Suppressor macrophage treated with lipopolysaccharide for 1 hour (primary cell): ENCODE measurements around the gene BCLAF3.
A peak's percentile ranks its signal among the peaks of the same experiment; 100 is the strongest.

Experiments
- DNase-seq, 3 donors: peaks; one replicate each; pipeline ENCODE4 v3.0.0-alpha.2; 2020 to 2022

BCLAF3 gene

DNA sequence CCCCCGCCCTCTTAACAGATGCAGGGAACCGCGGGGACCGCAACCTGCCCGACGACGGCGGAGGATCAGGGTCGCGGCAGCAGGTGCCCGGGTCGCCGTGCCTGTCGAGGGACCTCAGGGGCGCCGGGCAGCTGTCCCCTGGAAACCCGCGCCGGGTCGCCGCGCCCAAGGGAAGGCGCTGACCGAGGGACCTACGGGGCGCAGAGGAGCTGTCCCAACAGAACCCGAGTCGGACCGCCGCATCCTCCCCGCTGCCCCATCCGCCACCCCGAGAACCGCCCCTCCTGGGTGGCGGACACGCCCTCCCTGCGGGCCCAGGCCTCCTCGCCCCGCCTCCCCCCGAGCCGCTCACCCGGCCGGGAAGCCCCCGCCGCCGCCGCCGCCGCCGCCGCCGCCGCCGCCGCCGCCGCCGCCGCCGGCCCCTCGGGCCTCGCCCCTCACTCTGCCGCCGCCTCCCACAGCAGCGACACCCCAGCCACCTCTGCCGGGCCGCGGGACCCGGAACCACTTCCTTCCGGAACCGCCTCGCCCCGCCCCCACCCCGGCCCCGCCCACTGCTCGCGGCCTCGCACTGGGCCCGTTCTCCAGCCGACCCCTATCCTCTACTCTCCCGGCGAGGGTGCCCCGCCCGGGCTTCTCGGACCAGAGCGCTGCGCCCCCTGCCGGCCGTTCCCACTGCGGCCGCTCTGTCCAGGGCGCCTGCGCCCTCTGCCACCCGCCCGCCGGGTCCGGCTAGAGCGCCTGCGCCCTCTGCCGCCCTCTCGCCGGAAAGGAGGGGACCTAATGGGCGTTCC, at the start of gene BCLAF3:
TSS of gene BCLAF3 (minus strand) at position 506 of the 794 bp plus-strand sequence. CDS start 20,797 bp downstream, outside the sequence.
- peak; percentile 90 to 96 (median 93) for DNase-seq

DNA sequence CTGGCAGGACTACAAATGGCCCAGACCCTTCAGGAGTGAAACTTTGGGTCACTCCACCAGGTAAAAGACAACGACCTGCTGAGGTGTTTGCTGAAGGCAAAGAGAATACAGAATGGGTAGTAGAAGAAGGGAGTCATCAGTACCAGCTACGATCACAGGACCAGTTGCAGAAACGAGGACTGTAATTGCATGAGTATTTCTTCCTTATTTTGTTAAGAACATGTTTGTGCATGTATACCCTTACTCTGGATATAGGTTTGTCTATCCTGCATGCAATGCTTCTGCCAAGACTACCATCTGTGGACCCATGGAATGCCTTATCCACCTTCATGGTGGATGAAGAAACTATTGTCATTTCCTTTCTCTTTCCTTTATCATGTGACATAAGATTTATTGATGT, 48.1 kb upstream of the BCLAF3 start:
- no peak for DNase-seq

DNA sequence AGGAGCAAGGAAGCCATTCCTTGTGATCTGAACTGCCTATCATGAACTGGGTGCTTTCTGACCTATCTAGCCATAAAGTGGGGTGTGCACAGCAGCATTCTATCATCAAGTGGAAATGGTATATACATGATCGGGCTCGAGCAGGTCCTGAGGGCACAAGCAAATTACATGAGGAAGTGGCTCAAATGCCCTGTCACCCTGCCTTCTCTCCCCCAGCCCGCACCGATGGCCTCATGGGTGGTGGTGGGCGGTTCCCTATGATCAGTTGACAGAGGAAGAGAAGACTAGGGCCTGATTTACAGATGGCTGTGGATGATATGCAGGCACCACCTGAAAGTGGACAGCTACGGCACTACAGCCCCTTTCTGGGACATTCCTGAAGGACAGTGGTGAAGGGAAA, 46.3 kb upstream of the BCLAF3 start:
- peak; percentile 24 to 45 (median 33) for DNase-seq

DNA sequence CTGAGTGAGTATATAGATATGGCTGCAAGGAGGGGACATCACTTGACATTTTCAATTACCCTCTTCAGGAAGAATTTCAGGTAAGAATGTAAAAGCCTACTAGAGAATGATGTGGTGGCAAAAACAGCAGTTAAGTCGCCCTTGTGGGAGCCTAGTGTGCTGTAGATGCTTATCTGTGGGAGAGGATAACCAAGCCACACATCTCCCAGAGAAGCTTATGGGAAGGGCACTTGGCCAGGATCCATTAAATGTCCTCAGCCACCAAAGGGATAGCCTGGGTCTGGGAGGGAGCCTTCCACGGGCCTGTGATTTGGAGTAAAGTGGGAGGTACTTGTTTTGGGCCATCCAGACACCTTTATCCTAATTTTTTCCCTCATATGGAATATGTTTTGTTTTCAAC, 41.3 kb upstream of the BCLAF3 start:
- no peak for DNase-seq

DNA sequence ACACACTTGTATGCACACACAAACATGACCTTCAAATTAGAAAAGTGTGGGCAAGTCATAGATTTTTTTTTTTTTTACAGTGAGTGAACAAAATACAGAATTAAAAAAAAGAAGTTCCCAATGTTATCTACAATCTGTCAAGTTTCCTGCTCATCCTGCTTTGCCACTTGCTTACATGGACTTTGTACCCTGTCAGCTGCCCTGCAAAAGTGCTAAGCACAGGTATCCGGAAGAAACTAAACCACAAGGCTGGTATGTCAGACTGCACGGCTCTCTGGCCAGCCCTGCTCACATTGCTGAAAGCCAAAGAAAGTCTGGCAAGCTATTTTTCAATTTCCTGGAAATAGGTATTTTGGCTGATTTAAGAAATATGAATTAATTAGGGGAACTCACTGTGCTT, 38.9 kb upstream of the BCLAF3 start:
- DNase-seq: no peak

DNA sequence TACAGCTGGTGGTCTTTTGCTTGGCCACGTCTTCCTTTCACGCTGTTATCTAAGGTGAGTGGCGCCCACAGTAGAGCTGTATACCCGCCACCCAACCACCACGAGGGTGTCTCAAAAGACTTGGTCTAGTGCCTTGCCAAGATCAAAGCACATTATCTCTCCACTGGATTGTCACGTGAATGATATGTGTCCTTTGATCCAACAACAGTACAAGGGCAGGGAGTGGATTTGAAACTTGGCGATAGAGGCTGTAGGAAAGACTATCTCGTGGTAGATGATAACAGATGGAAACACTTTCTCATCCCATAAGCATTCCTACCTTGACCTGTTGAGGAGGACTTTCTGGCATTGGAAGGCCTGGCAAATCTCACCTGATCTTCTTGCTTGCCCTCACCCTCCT, 37.7 kb upstream of the BCLAF3 start:
- no peak for DNase-seq

DNA sequence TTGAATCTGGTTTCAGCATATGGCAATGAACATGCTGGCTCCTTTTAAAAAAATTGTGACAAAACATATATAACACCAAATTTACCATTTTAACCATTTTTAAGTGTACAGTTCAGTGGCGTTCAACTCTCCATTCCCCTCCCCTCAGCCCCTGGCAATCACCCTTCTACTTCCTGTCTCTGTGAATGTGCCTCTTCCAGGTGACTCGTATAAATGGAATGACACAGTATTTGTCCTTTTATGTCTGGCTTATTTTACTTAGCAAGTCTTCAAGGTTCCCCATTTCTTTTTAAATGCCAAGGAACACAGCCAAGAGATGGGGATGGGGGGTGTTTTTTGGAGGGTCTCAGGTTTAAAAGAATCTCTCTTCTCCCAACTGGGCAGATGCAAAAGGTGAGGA, 35.4 kb upstream of the BCLAF3 start:
- no peak for DNase-seq

DNA sequence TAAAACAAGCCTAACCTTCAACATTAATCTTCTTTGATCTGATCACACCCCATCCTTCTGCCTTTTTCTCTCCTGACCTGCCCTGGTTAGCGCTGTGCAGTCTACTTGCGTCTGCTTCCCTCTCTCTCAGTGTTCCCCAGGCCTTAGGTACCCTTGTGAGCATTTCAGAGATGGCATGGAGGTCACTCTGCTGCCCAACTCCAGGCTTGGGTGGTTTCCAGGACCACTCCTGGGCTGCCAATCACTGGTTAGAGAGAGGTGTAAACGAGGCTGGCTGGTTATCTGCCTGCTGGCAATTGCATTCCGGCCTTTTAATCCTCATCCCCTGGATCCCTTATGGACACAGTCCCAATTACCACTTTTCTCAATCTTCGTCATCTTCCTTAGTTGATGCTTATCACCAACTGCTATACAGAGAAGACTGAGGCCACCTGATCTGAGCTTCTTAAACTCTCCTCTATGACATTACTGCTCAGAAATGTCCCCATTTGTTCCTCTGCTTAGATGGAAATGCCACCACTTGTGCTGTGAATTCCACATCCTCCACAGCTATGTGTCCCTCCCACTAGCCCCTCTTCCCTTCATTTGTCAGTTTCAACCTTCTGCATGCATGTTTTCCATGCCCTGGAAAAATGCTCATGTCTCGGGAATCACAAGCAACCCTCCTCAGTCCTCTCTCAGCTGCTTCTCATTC, 29.0 kb upstream of the BCLAF3 start:
- no peak for DNase-seq

DNA sequence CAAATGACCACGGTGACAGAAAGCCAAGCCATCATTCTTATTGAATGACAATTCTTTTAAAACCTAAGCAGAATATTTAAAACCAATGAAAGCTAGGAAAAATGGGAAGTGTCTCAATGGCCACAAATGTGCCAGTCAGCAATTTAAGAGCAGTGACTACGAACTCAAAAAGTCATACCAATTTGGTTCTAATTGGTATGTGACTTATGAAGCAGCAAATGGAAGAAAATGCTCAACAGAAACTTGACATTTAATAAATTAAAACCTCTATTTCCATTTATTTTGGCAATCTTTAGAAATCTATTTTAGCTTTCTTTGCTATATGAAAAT, 25.7 kb upstream of the BCLAF3 start:
- DNase-seq: no peak

DNA sequence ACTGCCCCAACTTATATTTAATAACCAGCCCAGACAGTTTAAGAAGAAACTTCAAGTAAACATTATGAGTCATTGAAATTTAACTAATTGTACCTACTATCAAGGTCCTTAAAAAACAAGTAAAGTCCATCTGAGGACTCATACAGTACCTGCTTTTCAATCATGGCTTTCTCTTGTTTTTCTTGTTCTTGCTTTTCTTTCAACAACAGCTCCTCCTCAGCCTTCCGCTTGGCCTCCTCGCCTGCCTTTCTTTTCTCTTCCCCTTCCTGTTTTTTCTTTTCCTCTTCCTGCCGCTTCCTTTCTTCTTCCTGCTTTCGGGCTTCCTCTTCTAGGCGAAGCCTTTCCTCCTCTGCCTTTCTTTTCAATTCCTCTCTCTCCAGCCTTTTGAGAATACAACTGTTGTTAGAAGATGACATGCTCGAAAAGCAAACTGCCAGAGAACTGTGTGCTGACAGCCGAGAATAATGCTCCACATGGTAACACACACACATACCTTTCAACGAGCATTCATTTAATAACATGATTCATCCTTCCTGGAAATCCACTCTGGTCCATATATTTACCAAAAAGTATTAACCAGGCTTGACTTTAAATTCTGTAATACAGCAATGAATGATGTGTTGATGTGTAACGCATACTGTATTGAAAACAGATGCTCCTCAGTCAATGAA, 25.2 kb upstream of the BCLAF3 start:
- DNase-seq: no peak

DNA sequence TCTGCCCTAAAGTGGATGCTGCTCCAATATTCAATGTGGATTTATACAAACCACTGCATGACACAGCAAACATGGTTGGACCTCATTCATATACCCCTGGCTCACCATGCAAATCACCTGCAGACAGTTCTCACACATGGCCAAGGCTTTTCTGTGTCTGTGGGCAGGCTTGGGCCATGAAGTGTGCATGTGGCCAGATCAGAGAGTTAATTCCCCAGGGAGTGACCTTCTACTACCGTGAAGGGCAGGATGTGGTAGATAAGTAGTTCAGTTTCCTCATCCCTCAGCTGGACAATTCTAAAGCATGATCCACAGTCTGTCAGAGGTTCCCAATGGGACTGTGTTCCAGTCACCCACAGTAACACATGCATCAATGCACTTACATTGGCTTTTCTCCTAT, 24.6 kb upstream of the BCLAF3 start:
- DNase-seq: no peak

DNA sequence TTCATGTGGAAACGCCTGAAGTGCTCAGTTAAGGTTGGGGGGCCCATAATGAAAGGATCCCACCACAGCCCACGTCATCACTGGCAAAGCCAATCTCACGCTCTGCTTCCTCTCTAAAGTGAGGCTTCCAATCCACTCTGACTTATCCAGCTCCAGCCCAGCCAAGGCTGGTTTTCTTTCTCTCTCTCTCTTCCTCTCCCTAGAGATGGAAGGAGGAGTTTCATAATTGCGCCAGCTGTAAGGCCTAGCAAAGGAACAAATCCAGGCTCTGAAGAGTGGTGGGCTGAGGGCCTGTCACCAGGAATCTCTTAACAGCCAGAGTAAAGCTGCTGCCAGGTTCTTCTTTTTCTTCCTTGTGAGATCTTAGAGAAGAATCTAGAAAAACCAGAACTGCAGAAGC, 20.7 kb upstream of the BCLAF3 start:
- no peak for DNase-seq

DNA sequence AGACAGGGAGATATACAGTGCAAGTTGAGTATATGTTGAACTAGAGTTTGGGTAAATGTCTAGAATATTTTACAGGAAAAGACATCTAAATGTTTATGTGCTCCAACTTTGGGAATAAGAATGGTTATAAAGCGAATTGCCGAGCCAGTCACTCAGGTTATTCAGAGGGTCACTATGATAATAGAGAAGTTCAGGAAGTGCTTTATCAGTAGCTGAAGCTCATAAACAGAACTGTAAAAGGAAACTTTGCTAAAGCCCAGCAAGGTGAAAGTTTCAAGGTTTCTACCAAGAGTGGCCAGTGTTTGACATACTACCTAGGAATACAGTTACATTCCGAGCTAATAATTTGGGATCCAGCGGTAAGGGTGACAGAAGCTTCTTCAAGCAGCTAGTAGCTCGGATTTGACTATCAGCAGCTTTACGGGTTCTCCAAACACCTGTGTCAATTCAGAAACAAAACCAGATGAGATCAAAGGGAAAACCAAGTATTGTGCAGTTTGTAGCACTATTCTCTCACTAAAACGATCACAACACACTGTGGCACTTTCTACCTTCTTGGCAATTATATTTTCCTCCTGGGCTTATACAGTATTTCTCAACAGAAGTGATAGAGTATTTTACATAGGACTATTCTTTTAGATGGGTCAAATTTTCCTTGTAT, 17.2 kb upstream of the BCLAF3 start:
- DNase-seq: no peak

DNA sequence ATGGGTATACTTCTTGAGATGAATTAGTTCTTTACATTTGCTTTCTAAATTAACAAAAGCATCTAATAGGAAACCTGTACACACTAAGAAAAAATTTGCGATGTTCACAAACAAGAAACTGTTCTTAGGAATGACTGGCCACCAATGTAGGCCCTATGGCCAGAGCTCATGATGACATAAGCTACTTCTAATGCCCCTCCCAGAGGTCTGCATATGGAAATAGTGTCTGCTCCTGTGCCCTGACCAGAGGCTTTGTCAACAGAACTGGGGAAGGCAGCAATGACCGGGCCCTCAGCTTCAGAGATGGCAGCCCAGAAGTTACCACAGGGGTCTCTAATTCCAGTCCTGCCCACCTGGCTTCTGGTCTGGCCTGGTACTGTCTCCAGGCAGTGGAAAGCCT, 15.0 kb upstream of the BCLAF3 start:
- no peak for DNase-seq

DNA sequence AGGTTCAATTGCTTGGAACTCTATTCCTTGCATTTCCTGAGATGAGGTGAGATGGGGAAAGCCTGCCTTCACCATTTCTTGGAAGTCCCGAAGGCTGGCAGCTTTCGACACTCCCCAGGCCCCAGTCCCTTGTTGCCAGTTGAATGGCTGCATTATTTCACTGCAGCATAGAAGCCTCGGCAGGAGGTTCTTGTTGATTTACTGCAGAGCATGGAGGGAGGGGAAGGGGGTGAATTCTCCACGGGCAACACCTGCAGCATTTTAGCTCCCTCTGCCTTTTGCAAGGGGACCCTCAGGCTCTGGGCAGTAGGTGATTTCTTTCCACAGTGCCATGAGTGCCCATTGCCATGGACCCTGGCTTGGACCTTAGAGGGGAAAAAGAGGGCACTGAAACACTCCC, 10.7 kb upstream of the BCLAF3 start:
- no peak for DNase-seq

DNA sequence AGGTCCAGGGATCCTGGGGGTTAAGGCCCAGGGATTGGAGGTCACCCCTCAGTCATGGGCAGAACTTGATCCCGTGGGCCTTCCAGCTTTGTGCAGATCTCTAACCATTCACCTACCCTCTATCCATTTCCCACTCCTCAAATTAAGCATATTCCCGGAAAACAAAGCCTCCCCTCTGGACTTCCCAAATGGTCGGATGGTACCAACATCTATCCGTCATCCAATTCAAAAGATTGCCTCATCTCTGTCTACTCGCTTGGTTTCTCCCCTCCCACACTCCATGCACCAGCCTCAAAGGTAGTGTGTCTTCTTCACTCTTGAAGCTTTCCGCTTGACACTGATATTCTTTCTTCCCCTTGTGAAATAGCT, 473 bp upstream of the BCLAF3 start:
- DNase-seq: peak; percentile 15 to 39 (median 26)

DNA sequence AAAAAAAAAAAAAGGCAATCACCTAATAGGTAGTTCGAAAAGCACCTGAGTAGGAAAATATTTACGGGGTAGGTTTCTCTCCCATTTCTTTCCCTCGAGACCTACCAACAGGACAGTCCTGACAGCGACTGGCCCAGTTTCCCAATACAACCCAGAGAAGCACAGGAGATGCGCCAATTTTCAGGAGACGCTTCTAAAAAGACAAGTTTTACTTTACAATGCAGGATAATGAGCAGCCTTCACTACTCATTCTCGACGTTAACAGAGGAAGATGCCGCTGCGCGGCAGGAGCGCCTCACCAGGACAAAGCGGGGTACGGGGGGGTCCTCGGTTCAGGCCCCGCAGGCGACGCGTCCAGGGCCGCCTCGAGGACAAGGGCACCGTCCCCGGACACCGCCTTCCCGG, 708 bp downstream of the BCLAF3 start:
- DNase-seq: peak in 2 of 3 donors; percentile 7 to 32

DNA sequence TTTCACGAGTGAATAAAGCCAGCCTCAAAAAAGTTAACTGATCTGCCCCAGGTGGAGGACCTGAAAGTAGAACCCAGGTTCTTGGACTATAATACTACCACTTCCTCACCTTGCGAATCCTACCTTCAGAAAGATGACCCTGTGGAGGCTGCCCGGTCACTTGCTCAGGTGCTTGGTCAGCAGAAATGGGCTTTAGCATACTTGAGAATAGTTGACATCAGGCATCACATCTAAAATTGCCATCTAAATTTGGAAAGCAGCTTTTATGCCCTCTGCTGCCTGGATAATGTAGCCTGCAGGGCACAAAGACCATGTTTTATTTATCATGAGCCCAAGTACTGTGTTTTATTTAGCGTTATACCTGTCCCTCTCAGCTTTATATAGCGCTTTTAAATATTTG, 3.0 kb downstream of the BCLAF3 start:
- no peak for DNase-seq

DNA sequence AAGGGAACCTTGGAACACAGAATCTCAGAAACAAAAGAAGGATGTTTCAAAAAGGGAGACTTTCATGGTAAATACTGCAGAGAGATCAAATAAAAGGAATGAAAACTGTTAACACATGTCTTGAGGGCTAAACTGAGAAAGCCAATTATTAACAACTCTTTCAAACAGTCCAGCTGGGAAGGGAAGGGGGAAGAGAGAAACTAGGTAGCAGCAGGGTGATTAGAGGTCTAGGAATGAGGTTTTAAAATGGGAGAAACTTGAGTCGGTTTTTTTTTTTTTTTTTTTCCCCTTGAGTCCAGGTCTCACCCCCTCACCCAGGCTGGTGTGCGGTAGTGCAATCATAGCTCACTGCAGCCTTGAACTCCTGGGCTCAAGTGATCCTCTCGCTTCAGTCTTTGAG, 4.3 kb downstream of the BCLAF3 start:
- no peak for DNase-seq

DNA sequence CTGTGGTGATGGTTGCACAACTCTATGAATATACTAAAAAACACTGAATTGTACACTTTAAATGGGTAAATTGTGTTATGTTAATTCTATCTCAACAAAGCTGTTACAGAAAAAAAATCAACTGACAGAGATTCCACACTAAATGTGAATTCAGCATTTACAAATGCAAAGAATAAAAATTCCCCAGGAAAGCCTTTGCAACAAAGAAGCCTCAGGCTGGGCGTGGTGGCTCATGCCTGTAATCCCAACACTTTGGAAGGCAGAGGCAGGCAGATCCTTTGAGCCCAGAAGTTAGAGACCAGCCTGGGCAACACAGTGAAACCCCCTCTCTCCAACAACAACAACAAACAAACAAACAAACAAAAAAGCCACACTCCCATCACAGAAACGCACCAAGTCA, 8.9 kb downstream of the BCLAF3 start:
- DNase-seq: no peak

DNA sequence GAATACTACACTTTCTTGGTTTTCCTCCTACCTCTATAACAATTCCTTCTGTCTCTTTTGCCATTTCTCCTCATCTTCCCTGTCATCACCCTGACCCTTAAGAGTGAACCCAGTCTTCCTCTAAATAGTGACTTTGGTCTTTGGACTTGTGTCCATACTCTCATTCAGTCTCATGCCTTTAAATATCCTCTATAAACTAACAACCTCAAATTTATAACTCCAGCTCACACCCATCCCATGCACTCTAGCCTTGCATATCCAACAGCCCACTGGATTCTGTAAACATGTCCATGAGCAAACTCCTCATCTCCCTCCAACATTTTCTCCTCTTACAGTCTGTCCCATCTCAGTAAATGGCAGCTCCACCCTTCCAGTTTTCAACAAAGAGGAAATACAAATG, 15.0 kb downstream of the BCLAF3 start:
- DNase-seq: no peak

DNA sequence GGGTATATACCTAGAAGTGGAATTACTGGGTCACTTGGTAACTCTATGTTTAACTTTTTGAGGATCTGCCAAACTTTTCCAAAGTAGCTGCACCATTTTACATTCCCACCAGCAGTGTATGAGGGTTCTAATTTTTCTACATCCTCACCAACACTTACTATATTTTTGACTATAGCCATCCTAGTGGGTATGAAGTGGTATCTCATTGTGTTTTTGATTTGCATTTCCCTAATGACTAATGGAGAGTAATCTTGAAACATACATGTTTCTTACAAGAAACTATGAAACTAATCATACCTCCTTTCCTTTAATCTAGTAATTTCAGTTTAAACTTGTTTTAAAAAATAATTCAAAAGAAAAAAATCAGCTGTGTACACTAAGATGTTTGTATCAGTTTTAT, 17.9 kb downstream of the BCLAF3 start:
- no peak for DNase-seq

DNA sequence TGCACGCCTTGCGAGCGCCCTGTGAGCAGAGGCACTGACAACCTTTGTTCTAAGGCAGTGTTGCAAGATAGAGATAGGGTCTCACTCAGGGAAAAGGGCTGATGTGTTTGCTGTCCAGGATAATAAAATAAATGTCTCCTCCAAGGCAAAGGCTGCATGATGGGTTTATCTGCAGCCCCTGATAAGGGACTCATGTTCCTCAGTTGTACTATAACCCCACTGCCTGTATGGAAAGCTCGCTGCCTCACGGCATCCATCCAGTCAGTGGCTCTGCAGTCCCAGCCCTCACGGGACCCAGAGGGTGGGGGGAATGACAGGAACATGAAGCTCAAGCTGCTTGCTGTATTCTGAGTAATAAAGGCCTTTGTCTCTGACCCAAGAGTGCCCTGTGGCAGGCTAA, 22.6 kb downstream of the BCLAF3 start:
- no peak for DNase-seq

DNA sequence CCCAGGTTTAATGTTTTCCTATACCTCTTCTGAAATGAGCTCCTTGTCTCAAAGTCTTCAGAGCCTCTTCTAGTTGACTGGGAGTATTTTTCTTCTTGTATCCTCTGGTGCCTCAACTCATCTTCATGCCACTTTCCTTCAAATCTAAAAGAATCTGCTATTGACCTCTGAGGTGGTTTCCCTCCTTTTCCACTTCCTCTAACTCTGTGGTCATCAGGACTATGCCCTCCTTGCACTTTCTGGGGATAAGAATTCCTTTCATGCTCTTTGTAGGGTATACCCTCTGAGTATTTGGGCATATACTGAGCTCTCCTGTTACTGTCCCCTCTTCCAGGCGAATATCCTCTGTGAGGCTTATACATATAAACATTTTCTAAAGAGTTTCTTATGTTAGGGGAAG, 24.8 kb downstream of the BCLAF3 start:
- no peak for DNase-seq
